ENCODE results near the gene CDC42BPB.

CDC42BPB gene

DNA sequence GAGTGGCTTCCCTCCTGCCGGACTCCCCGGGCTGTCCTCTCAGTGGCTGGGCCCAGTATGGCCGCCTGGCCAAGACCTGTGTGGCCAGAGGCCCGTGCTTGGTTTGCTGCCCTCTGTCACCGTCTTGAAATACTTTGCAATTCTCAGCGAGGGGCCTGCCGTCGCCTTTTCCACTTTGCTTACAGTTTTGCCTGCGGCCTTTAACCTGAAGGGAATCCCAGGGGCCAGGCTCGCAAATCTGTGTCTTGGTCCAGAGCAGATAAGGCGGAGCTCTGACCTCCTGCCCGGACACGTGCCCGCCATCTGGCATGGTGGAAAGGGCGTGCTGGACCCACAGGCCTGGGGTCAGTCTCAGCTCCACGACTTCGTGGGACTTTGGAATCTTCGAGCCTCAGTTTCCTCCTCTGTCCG is 145.8 kb downstream of the CDC42BPB start:
- DNase-seq (ENCODE audit: extremely low spot score), result no peak
- no peak for TF ChIP-seq ELF4 (IDR thresholded peaks at IDR 0.05)
- TF ChIP-seq ZNF384 (IDR thresholded peaks at IDR 0.05), result no peak
- TF ChIP-seq LEF1 (IDR thresholded peaks at IDR 0.05; ENCODE audit: borderline replicate concordance), result no peak
- TF ChIP-seq HDGF (IDR thresholded peaks at IDR 0.05; ENCODE audit: borderline replicate concordance), result no peak
- TF ChIP-seq, protein P1, sequence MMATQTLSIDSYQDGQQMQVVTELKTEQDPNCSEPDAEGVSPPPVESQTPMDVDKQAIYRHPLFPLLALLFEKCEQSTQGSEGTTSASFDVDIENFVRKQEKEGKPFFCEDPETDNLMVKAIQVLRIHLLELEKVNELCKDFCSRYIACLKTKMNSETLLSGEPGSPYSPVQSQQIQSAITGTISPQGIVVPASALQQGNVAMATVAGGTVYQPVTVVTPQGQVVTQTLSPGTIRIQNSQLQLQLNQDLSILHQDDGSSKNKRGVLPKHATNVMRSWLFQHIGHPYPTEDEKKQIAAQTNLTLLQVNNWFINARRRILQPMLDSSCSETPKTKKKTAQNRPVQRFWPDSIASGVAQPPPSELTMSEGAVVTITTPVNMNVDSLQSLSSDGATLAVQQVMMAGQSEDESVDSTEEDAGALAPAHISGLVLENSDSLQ (IDR thresholded peaks at IDR 0.05), result no peak
- no peak for TF ChIP-seq FOXA1 (IDR thresholded peaks at IDR 0.05)
- no peak for TF ChIP-seq L3MBTL2 (conservative IDR thresholded peaks at IDR 0.05)
- no peak for TF ChIP-seq NFRKB (IDR thresholded peaks at IDR 0.05)
- TF ChIP-seq ARNT (IDR thresholded peaks at IDR 0.05), result no peak
- TF ChIP-seq CTBP1 (IDR thresholded peaks at IDR 0.05; ENCODE audit: borderline replicate concordance), result no peak
- no peak for TF ChIP-seq SUZ12 (IDR thresholded peaks at IDR 0.05)
- no peak for TF ChIP-seq FOXK2 (IDR thresholded peaks at IDR 0.05)
- no peak for TF ChIP-seq FOXM1 (IDR thresholded peaks at IDR 0.05; ENCODE audit: borderline replicate concordance)
- no peak for TF ChIP-seq BHLHE40 (IDR thresholded peaks at IDR 0.05; ENCODE audit: borderline replicate concordance)
- no peak for TF ChIP-seq SP1 (IDR thresholded peaks at IDR 0.05)
- ChIA-PET CTCF (no interaction called here), POLR2A (no interaction called here)

DNA sequence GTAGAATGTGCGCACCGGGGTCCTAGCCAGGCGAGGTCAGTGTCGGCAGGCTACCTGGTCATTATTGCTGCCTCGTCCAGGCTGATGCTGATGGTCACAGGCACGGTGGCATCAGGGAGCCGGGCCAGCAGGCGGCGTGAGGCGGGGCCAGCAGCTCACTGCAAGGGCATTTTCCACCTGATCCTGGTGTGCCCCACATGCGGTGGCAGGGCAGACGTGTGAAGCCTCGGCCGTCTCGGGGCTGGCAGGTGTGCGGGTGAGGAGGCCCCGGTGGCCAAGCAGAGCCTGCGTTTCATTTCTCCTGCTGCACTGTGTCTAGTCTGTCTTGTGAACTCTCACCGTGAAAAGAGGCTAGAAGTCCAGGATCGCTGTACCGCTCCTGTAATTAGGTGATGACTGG is 146.9 kb downstream of the CDC42BPB start:
- ChIA-PET POLR2A (no interaction called here), CTCF (no interaction called here)
- TF ChIP-seq ELF4 (IDR thresholded peaks at IDR 0.05) (no peak), ZNF384 (IDR thresholded peaks at IDR 0.05) (no peak), ARNT (IDR thresholded peaks at IDR 0.05) (no peak), BHLHE40 (IDR thresholded peaks at IDR 0.05; ENCODE audit: borderline replicate concordance) (no peak), NFRKB (IDR thresholded peaks at IDR 0.05) (no peak), SUZ12 (IDR thresholded peaks at IDR 0.05) (no peak), LEF1 (IDR thresholded peaks at IDR 0.05; ENCODE audit: borderline replicate concordance) (no peak), FOXK2 (IDR thresholded peaks at IDR 0.05) (no peak), TARDBP (IDR thresholded peaks at IDR 0.05) (no peak), HDGF (IDR thresholded peaks at IDR 0.05; ENCODE audit: borderline replicate concordance) (no peak), SP1 (IDR thresholded peaks at IDR 0.05) (no peak), FOXM1 (IDR thresholded peaks at IDR 0.05; ENCODE audit: borderline replicate concordance) (no peak), L3MBTL2 (conservative IDR thresholded peaks at IDR 0.05) (no peak), FOXA1 (IDR thresholded peaks at IDR 0.05) (no peak)
- TF ChIP-seq, protein P1 (IDR thresholded peaks at IDR 0.05), result no peak
- DNase-seq (ENCODE audit: extremely low spot score), result no peak

DNA sequence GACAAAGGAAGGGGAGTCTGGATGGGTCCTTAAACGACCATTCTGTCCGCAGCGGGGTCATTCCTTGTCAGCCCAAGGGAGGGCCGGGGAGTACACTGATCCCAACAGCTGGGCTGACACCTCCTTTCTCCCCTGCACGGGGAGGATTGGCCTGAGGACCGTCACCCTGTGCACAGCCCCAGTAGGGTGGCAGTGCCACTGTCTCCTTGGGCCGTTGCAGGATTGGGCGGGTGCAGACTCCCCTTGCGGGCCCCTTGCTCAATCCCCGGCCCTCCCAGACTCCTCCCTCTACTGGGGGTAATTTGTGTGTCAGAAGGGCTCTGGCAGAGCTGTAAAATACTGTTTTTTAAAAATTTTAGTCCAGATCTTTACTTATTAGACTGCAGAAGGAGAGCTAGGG is 147.4 kb downstream of the CDC42BPB start:
- CTCF ChIA-PET, result no interaction called here
- TF ChIP-seq SP1 (IDR thresholded peaks at IDR 0.05) (no peak), CTBP1 (IDR thresholded peaks at IDR 0.05; ENCODE audit: borderline replicate concordance) (no peak), SUZ12 (IDR thresholded peaks at IDR 0.05) (no peak), HDGF (IDR thresholded peaks at IDR 0.05; ENCODE audit: borderline replicate concordance) (no peak), ZNF384 (IDR thresholded peaks at IDR 0.05) (no peak), FOXA1 (IDR thresholded peaks at IDR 0.05) (no peak), ELF4 (IDR thresholded peaks at IDR 0.05) (no peak), ARNT (IDR thresholded peaks at IDR 0.05) (no peak), TARDBP (IDR thresholded peaks at IDR 0.05) (no peak), BHLHE40 (IDR thresholded peaks at IDR 0.05; ENCODE audit: borderline replicate concordance) (no peak), L3MBTL2 (conservative IDR thresholded peaks at IDR 0.05) (no peak), LEF1 (IDR thresholded peaks at IDR 0.05; ENCODE audit: borderline replicate concordance) (no peak), FOXM1 (IDR thresholded peaks at IDR 0.05; ENCODE audit: borderline replicate concordance) (no peak), NFRKB (IDR thresholded peaks at IDR 0.05) (no peak), FOXK2 (IDR thresholded peaks at IDR 0.05) (no peak)
- TF ChIP-seq, protein P1 (IDR thresholded peaks at IDR 0.05), result no peak
- POLR2A ChIA-PET, result no interaction called here
- DNase-seq (ENCODE audit: extremely low spot score), result no peak

DNA sequence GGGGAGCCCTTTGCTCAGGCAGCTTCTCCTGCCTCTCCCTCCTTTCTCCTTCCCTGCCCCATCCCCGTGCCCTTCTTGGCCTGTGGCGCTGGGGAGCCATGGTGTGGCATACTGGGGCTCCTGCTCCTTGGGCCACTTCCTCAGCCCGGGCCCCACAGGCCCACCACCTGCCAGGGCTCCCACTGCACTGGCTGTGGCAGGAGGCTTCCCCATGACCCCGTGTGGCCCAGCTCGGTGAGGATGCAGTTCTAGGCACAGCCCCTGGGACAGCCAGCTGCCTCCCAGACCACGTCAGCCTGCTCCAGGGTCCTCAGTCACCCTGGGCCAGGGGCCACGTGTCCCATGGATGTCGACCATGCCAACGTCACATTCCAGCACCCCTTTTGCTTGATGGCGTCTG is 147.9 kb downstream of the CDC42BPB start:
- TF ChIP-seq CTBP1 (IDR thresholded peaks at IDR 0.05; ENCODE audit: borderline replicate concordance) (no peak), HDGF (IDR thresholded peaks at IDR 0.05; ENCODE audit: borderline replicate concordance) (no peak), L3MBTL2 (conservative IDR thresholded peaks at IDR 0.05) (no peak), FOXM1 (IDR thresholded peaks at IDR 0.05; ENCODE audit: borderline replicate concordance) (no peak), SP1 (IDR thresholded peaks at IDR 0.05) (no peak)
- CTCF ChIA-PET, result no interaction called here
- DNase-seq (ENCODE audit: extremely low spot score), result no peak
- POLR2A ChIA-PET, result no interaction called here

DNA sequence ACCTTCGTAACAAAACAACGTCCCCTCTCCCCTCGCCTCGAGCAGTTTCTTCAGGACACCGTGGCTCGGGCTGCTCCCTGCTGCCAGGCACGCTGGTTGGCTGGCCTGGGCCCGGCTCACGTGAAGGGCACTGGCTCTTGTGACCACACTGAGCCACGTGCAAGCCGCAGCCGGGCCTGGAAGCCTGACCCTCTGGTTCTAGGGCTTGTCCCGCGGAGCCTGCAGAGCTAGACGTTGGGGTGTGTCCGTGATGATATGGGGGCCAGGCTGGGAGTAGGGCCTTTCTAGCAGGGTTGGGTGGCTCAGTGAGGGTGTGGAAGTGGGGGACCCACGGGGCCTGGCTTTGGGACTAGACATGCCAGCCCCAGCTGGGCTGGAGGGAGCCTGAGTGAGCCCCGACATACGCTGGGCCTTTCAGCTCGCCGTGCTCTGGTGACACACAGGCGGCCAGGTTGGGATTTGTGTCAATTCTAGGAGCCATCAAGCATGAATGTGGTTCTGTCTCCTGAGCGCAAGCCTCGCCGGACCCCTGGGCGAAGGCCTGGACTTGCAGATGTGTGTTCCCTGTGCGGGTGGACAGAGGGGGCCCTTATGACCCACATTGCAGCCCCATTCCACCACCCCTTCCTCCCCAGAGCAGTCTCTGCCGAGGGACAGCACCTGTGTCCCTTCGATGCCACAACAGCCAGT is 148.4 kb downstream of the CDC42BPB start:
- ChIA-PET POLR2A (no interaction called here), CTCF (no interaction called here)

More for the DNA sequence above, 148.4 kb downstream of the CDC42BPB start:
- TF ChIP-seq FOXA1 (IDR thresholded peaks at IDR 0.05) (no peak), BHLHE40 (IDR thresholded peaks at IDR 0.05; ENCODE audit: borderline replicate concordance) (no peak), L3MBTL2 (conservative IDR thresholded peaks at IDR 0.05) (no peak), ZNF384 (IDR thresholded peaks at IDR 0.05) (no peak), FOXM1 (IDR thresholded peaks at IDR 0.05; ENCODE audit: borderline replicate concordance) (no peak), NFRKB (IDR thresholded peaks at IDR 0.05) (no peak)
- TF ChIP-seq, protein P1 (IDR thresholded peaks at IDR 0.05), result no peak
- no peak for DNase-seq (ENCODE audit: extremely low spot score)
